VCaP (cell line): Measurements from ENCODE around the gene FMN2.

Experiments used
- H3K27ac ChIP-seq: fragments of 450-650 bp; 2 replicates; pipeline ENCODE4 v1.5.1; 2017
- CTCF ChIP-seq: fragments of 450-650 bp; conservative IDR thresholded peaks from 2 replicates; pipeline ENCODE4 v1.5.1; 2017; ENCODE audit warnings: mild to moderate bottlenecking, moderate library complexity

The FMN2 gene

GRCh38 chr1:240116831-240117769 lies 25.4 kb downstream of the FMN2 start:
- no peak for TF ChIP-seq CTCF

GRCh38 chr1:240117930-240118329 lies 26.2 kb downstream of the FMN2 start:
- TF ChIP-seq CTCF, result no peak
- no peak overlapping the region for H3K27ac ChIP-seq

More at GRCh38 chr1:240116831-240117769, 25.4 kb downstream of the FMN2 start:
- no peak overlapping the region for H3K27ac ChIP-seq

- TF ChIP-seq CTCF, result no peak
- peak overlapping the region; percentile 89 for H3K27ac ChIP-seq
These were observed 31.2 kb downstream of the FMN2 start for GRCh38 chr1:240122639-240123613.

- TF ChIP-seq CTCF, result no peak
- no peak overlapping the region for H3K27ac ChIP-seq
These were observed 35.1 kb downstream of the FMN2 start for GRCh38 chr1:240126821-240127220.

GRCh38 chr1:240128366-240128765 lies 36.7 kb downstream of the FMN2 start:
- no peak overlapping the region for H3K27ac ChIP-seq
- TF ChIP-seq CTCF, result no peak

GRCh38 chr1:240134113-240134512 lies 42.4 kb downstream of the FMN2 start:
- H3K27ac ChIP-seq, result no peak overlapping the region
- no peak for TF ChIP-seq CTCF

GRCh38 chr1:240134596-240134995 lies 42.9 kb downstream of the FMN2 start:
- H3K27ac ChIP-seq, result no peak overlapping the region
- no peak for TF ChIP-seq CTCF
